ENCODE data around the gene SLC13A2.
"Not testable (repeated sequence)": the region's sequence is repeated elsewhere in the genome, so short reads cannot be mapped to it uniquely, and the experiment has no call there.

Gene SLC13A2

DNA sequence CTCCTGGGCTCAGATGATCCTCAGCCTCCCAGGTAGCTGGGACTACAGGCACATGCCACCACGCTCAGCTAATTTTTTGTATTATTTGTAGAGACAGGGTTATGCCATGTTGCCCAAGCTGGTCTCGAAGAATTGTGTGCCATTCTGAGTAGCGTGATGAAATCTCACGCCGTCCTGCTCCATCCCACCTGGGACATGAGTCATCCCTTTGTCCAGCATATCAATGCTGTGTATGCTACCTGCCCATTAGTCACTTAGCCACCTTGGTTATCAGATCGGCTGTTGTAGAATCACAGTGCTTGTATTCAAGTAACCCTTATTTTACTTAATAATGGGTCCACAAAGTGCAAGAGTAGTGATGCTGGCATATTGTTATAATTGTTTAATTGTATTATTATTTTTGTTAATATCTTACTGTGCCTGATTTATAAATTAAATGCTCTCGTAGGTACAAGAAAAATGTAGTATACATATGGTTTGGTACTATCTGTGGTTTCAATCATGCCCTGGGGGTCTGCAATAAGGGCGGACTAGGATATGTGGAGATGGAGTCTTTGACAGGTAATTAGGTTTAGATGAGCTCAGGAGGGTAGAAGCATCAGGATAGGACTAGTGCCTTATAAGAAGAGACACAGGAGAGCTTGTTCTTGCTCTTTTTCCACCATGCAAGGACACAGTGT is 26.6 kb upstream of the SLC13A2 start:
- no peak for DNase-seq (ENCODE audit: low spot score)
- TF ChIP-seq, protein P1, sequence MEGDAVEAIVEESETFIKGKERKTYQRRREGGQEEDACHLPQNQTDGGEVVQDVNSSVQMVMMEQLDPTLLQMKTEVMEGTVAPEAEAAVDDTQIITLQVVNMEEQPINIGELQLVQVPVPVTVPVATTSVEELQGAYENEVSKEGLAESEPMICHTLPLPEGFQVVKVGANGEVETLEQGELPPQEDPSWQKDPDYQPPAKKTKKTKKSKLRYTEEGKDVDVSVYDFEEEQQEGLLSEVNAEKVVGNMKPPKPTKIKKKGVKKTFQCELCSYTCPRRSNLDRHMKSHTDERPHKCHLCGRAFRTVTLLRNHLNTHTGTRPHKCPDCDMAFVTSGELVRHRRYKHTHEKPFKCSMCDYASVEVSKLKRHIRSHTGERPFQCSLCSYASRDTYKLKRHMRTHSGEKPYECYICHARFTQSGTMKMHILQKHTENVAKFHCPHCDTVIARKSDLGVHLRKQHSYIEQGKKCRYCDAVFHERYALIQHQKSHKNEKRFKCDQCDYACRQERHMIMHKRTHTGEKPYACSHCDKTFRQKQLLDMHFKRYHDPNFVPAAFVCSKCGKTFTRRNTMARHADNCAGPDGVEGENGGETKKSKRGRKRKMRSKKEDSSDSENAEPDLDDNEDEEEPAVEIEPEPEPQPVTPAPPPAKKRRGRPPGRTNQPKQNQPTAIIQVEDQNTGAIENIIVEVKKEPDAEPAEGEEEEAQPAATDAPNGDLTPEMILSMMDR (IDR thresholded peaks at IDR 0.05; ENCODE audit: extremely low read depth, missing control alignments) = no peak

DNA sequence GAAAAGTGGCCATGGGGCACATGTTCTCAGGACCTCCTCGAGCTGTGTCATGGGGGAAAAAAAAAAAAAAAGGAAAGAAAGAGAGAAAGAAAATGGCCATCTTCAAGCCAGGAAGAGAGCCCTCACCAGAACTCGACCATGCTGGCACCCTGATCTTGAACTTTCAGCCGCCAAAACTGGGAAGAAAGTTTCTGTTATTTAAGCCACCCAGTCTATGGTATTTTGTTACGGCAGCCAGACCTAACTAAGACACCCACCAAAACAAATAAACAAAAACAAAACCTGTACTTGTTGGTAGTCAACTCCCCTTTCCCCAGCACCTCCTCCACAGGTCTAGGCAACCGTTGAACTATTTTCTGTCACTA is 26.1 kb upstream of the SLC13A2 start:
- TF ChIP-seq, protein P1 (IDR thresholded peaks at IDR 0.05; ENCODE audit: extremely low read depth, missing control alignments) = no peak
- no peak for DNase-seq (ENCODE audit: low spot score)

DNA sequence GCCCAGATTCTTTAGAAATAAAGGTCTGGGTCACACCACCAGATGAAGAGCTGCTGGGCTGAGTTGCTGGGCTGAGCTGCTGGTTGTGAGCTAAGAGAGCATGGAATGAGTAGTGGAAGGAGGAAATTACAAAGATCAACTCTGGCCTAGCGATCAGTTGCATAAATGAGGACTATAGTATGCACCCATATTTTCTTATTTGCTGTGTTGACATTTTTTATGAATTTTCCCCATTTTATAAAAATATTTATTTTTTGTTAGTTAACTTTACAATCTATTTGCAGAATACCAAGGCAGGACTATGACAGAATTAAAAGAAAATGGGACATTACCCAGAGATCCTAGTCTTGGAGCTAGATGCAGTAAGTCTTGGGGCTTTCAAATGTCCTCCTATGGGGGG is 23.6 kb upstream of the SLC13A2 start:
- TF ChIP-seq, protein P1 (IDR thresholded peaks at IDR 0.05; ENCODE audit: extremely low read depth, missing control alignments) = no peak
- DNase-seq (ENCODE audit: low spot score) = no peak

DNA sequence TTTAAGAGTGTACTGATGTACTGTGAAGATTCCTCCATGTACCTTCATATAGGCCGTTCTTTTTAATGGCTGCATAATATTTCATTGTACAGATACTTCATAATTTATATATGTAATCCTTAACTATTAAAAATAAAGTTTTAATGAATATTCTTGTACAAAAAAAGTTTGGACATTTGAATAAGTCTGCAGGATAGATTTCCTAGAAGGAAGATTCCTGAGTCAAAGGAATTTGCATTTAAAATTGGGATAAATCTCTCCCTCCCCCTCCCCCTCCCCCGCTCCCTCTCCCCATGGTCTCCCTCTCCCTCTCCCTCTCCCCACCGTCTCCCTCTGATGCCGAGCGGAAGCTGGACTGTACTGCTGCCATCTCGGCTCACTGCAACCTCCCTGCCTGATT is 15.6 kb upstream of the SLC13A2 start:
- DNase-seq (ENCODE audit: low spot score) = no peak
- TF ChIP-seq, protein P1 (IDR thresholded peaks at IDR 0.05; ENCODE audit: extremely low read depth, missing control alignments) = no peak

DNA sequence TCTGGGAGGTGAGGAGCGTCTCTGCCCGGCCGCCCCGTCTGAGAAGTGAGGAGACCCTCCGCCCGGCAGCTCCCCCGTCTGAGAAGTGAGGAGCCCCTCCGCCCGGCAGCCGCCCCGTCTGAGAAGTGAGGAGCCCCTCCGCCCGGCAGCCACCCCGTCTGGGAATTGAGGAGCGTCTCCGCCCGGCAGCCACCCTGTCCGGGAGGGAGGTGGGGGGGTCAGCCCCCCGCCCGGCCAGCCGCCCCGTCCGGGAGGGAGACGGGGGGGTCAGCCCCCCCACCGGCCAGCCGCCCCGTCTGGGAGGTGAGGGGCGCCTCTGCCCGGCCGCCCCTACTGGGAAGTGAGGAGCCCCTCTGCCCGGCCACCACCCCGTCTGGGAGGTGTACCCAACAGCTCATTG is 14.6 kb upstream of the SLC13A2 start:
- DNase-seq (ENCODE audit: low spot score) = not testable (repeated sequence)

DNA sequence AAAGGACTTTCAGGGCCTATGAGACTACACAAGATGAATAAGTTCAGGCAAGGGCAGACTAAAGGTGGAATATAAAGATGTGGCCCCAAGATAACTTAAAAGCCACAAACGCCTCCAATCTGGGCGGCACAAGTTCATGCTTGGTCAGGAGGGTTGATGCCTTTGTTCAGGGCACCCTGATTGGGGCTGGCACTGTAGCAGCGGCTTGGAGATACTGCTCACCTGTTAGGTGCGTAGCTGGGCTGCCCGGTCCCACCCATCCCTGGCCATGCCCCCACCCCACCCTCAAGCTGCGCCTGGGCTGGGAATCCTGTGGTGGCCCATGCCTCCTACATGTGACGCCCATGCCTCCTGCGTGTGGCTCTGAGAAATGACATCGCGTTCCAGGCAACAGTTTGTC is 12.5 kb upstream of the SLC13A2 start:
- DNase-seq (ENCODE audit: low spot score) = no peak
- TF ChIP-seq, protein P1 (IDR thresholded peaks at IDR 0.05; ENCODE audit: extremely low read depth, missing control alignments) = no peak

DNA sequence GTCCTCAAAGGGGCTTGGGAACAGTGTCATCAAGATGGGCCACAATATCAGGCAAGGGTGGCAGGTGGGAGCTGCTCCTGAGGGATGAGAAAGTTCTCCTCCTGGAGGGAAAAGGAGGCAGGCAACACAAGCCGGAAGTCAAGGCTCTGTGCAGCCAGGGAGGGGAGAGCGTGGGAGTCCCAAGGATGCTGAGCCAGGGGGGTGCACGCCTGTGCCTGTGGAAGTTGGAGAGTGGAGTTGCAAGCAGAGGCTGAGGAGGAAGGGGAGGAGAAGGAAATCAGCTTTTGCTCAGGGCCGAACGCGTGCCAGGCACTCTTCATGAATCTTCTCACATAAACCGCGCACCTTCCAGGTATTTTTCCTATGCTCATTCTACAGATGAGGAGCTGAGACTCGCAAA is 7.4 kb upstream of the SLC13A2 start:
- DNase-seq (ENCODE audit: low spot score) = no peak
- TF ChIP-seq, protein P1 (IDR thresholded peaks at IDR 0.05; ENCODE audit: extremely low read depth, missing control alignments) = no peak

DNA sequence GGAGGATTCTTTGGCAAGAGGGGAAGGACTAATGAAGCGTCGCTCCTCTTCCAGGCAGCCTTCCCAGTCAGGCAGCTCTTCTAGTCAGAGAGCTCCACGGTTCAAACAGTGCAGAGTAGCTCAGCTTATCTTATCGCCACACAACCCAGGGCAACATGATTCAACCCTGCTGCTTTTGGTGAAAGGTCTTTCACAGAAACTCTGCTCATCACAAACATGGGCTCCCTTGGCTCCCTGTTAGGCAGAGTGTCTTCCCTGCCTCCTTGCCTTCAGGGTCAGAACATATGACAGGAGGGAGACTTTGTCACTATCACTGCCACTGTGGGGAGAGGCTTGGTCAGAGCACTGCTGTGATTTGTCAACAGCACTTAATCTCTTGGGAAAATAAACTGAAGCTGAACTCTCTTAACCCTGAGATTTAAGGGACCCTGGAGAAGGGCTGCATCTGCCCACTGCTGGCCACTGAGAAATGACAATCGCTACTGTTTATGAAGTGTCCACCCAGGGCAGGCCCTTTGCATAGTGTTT is 6.9 kb upstream of the SLC13A2 start:
- TF ChIP-seq, protein P1 (IDR thresholded peaks at IDR 0.05; ENCODE audit: extremely low read depth, missing control alignments) = no peak
- no peak for DNase-seq (ENCODE audit: low spot score)
